ENCODE data around the gene KCNC4.

DNA sequence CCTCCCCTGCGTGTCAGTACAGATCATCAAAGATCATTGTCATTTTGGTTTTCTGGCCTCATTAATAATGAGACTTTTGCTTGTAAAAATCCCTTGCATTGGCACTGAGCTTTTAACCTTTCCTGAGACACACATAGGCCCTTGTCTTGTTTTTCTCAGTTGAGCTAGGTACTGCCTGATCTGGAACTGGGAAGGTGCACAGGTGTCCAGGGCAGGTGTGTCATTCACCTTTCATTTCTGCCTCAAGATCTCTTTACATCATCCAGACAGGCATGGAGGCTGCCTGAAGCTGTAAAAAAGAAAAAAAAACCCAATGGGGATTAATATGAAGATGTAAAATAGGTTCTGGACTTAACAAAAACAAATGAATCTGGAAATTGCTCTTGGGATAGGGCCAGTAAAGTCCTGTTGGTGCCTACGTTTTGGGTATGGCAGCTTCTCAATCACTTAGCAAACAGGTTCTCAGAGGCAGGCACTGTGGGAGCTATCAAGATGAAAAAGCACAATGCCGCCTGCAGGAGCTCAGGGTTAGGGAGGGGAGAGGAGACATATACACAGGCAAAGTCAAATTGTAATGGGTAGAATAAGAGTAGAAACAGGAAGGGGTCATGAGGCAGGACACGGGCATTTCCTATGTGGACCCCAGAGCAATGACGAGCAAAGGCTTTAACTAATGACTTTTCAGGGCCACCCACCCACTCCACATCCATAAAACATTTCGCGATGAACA, 1.0 kb upstream of the KCNC4 start:
- TF ChIP-seq, protein P1, sequence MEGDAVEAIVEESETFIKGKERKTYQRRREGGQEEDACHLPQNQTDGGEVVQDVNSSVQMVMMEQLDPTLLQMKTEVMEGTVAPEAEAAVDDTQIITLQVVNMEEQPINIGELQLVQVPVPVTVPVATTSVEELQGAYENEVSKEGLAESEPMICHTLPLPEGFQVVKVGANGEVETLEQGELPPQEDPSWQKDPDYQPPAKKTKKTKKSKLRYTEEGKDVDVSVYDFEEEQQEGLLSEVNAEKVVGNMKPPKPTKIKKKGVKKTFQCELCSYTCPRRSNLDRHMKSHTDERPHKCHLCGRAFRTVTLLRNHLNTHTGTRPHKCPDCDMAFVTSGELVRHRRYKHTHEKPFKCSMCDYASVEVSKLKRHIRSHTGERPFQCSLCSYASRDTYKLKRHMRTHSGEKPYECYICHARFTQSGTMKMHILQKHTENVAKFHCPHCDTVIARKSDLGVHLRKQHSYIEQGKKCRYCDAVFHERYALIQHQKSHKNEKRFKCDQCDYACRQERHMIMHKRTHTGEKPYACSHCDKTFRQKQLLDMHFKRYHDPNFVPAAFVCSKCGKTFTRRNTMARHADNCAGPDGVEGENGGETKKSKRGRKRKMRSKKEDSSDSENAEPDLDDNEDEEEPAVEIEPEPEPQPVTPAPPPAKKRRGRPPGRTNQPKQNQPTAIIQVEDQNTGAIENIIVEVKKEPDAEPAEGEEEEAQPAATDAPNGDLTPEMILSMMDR (conservative IDR thresholded peaks at IDR 0.05 in 1 of 2, IDR thresholded peaks at IDR 0.05 in 1 of 2; ENCODE audit: low read depth in 1 of 2, low read length in 2 of 2): no peak
- TF ChIP-seq EZH2 (IDR thresholded peaks at IDR 0.05; ENCODE audit: low read length, missing control alignments): no peak
